Muscle of leg (tissue), 11 donors: ENCODE results near the gene PPIL1. TPM values are rescaled to one million over a fixed set of nuclear protein-coding genes. Genes with fewer than 3 reads are reported as not detected.
"Not testable (repeated sequence)": the region's sequence is repeated elsewhere in the genome, so short reads cannot be mapped to it uniquely, and the experiment has no call there.

Experiments used
- DNase-seq: peaks from one replicate; pipeline ENCODE4 v3.0.0; 2013
- H3K27ac ChIP-seq: one replicate; pipeline ENCODE4 v1.5.1; 2013; ENCODE audit warnings: mild to moderate bottlenecking, low read length, control low read depth
- H3K27me3 ChIP-seq: one replicate; pipeline ENCODE4 v1.6.1; 2013; ENCODE audit warnings: low read length; ENCODE audit not compliant: control insufficient read depth, insufficient read depth
- H3K36me3 ChIP-seq: one replicate; pipeline ENCODE4 v1.6.1; 2013; ENCODE audit warnings: low read length; ENCODE audit not compliant: control insufficient read depth, insufficient read depth
- H3K4me1 ChIP-seq: one replicate; pipeline ENCODE4 v1.6.1; 2013; ENCODE audit warnings: low read length; ENCODE audit not compliant: control insufficient read depth, insufficient read depth
- H3K4me3 ChIP-seq: one replicate; pipeline ENCODE4 v1.5.1; 2013; ENCODE audit warnings: low read length, control low read depth
- H3K9me3 ChIP-seq: replicated peaks from 2 replicates; pipeline ENCODE4 v1.6.1; 2013; ENCODE audit warnings: low read depth, low read length; ENCODE audit not compliant: control insufficient read depth
- WGBS: methylation state at CpG from one replicate; pipeline ENCODE4 v1.1.5; 2013; ENCODE audit warnings: missing lambda C conversion rate; ENCODE audit not compliant: insufficient coverage; 5-methylcytosine and 5-hydroxymethylcytosine counted together
- polyA plus RNA-seq, 8 donors: library from polyadenylated mRNA; unstranded; fragments of 120-200 nt; gene quantifications; one replicate each; pipeline versions ENCODE4 v1.2.1 to v1.2.3, GENCODE V29; 2013; ENCODE audit warnings: inconsistent platforms in 1 of 8, low replicate concordance in 1 of 8; ENCODE audit not compliant: insufficient read length in 8 of 8, insufficient read depth in 1 of 8
- total RNA-seq: library from RNA; stranded (reverse); fragments of 120-200 nt; gene quantifications from one replicate; pipeline ENCODE4 v1.2.4, GENCODE V29; 2013

Gene PPIL1
- total and polyA plus RNA-seq, 9 donors, result 24.8 to 39.9 (median 33.7) TPM

- no CpG with 5 or more reads among the region's 2 CpGs for WGBS
- H3K36me3 ChIP-seq, DNase-seq, H3K4me3 ChIP-seq, H3K9me3 ChIP-seq, H3K4me1 ChIP-seq, H3K27me3 ChIP-seq, H3K27ac ChIP-seq: not testable (repeated sequence)
These were observed 16.6 kb upstream of the PPIL1 start for GRCh38 chr6:36891153-36891552.

GRCh38 chr6:36890112-36890663 lies 15.6 kb upstream of the PPIL1 start:
- peaks cover 8% of the 10 kb centered on the region for H3K36me3 ChIP-seq
- no peak for DNase-seq
- H3K4me3 ChIP-seq, result no peak overlapping the region
- no peaks in the 10 kb centered on the region for H3K9me3 ChIP-seq
- WGBS, result no CpG with 5 or more reads among the region's 3 CpGs
- peaks cover 5% of the 10 kb centered on the region for H3K4me1 ChIP-seq
- no peaks in the 10 kb centered on the region for H3K27me3 ChIP-seq
- no peak overlapping the region for H3K27ac ChIP-seq

- no peak for DNase-seq
- H3K4me1 ChIP-seq, result peaks cover 8% of the 10 kb centered on the region
- peaks cover 5% of the 10 kb centered on the region for H3K36me3 ChIP-seq
- H3K4me3 ChIP-seq, result no peak overlapping the region
- H3K27ac ChIP-seq, result no peak overlapping the region
- 49% methylated on average over 5 of the region's 6 CpGs for WGBS
- no peaks in the 10 kb centered on the region for H3K9me3 ChIP-seq
- H3K27me3 ChIP-seq, result no peaks in the 10 kb centered on the region
These were observed 14.3 kb upstream of the PPIL1 start for GRCh38 chr6:36888654-36889481.

GRCh38 chr6:36888115-36888643 lies 13.6 kb upstream of the PPIL1 start:
- peaks cover 8% of the 10 kb centered on the region for H3K4me1 ChIP-seq
- H3K9me3 ChIP-seq, result no peaks in the 10 kb centered on the region
- 92% methylated on average over 4 of the region's 7 CpGs for WGBS
- peaks cover 5% of the 10 kb centered on the region for H3K36me3 ChIP-seq
- DNase-seq, result no peak
- H3K27me3 ChIP-seq, result no peaks in the 10 kb centered on the region
- H3K4me3 ChIP-seq, result no peak overlapping the region
- H3K27ac ChIP-seq, result no peak overlapping the region

- Histone ChIP-seq H3K27me3 (no peaks in the 10 kb centered on the region), H3K27ac (peak overlapping the region; percentile 94), H3K9me3 (no peaks in the 10 kb centered on the region), H3K4me1 (peaks cover 8% of the 10 kb centered on the region), H3K36me3 (peaks cover 2% of the 10 kb centered on the region), H3K4me3 (peak overlapping the region; percentile 5)
- no peak for DNase-seq
- WGBS, result no CpG with 5 or more reads among the region's 10 CpGs
These were observed 12.5 kb upstream of the PPIL1 start for GRCh38 chr6:36886950-36887618.

- peak within 1 kb of the TSS; percentile 94 for H3K27ac ChIP-seq
- H3K36me3 ChIP-seq, result no peaks in the 10 kb centered on the region
- H3K4me3 ChIP-seq, result peak within 1 kb of the TSS; percentile 87
- H3K9me3 ChIP-seq, result no peaks in the 10 kb centered on the region
- peaks cover 8% of the 10 kb centered on the region for H3K4me1 ChIP-seq
- H3K27me3 ChIP-seq, result no peaks in the 10 kb centered on the region
- 0% methylated on average over 34 of the region's 48 CpGs for WGBS
- peak; percentile 99 for DNase-seq
These were observed 11.1 kb upstream of the PPIL1 start, which contains the start of gene C6orf89 for GRCh38 chr6:36885461-36886401. Gene C6orf89, plus strand, starts transcription at chr6:36885952. Its CDS starts 13,493 bp downstream, at chr6:36899445.

GRCh38 chr6:36884610-36885009 lies 10.0 kb upstream of the PPIL1 start:
- peaks cover 8% of the 10 kb centered on the region for H3K4me1 ChIP-seq
- H3K4me3 ChIP-seq, result no peak overlapping the region
- H3K27ac ChIP-seq, result no peak overlapping the region
- H3K27me3 ChIP-seq, result no peaks in the 10 kb centered on the region
- no peaks in the 10 kb centered on the region for H3K36me3 ChIP-seq
- DNase-seq, result no peak
- no peaks in the 10 kb centered on the region for H3K9me3 ChIP-seq
- WGBS, result no CpG with 5 or more reads among the region's 3 CpGs

- H3K27me3 ChIP-seq, result peaks cover 3% of the 10 kb centered on the region
- 36% methylated on average over 5 of the region's 6 CpGs for WGBS
- H3K9me3 ChIP-seq, result no peaks in the 10 kb centered on the region
These were observed 639 bp upstream of the PPIL1 start for GRCh38 chr6:36875250-36875633.

GRCh38 chr6:36873612-36874442 lies 776 bp downstream of the PPIL1 start:
- DNase-seq, result no peak
- peak overlapping the region; percentile 79 for H3K4me3 ChIP-seq
- peaks cover 14% of the 10 kb centered on the region for H3K36me3 ChIP-seq
- H3K27ac ChIP-seq, result peak overlapping the region; percentile 96
- WGBS, result 14% methylated on average over 2 of the region's 11 CpGs
- peaks cover 2% of the 10 kb centered on the region for H3K27me3 ChIP-seq
- H3K9me3 ChIP-seq, result no peaks in the 10 kb centered on the region
- H3K4me1 ChIP-seq, result peaks cover 12% of the 10 kb centered on the region

More at GRCh38 chr6:36875250-36875633, 639 bp upstream of the PPIL1 start:
- Histone ChIP-seq H3K36me3 (peaks cover 9% of the 10 kb centered on the region), H3K4me1 (peaks cover 12% of the 10 kb centered on the region), H3K4me3 (peak overlapping the region; percentile 79), H3K27ac (peak overlapping the region; percentile 96)
- no peak for DNase-seq
